GM12878 (cell line): ENCODE measurements around the gene BAZ2B. TPM values are rescaled to one million over a fixed set of nuclear protein-coding genes. Genes with fewer than 3 reads are reported as not detected.

ENCODE experiments used
- CBX5 ChIP-seq: sonication (generic); IDR thresholded peaks from 2 replicates; pipeline ENCODE4 v1.6.1; 2016; ENCODE audit warnings: low read depth, moderate library complexity, mild to moderate bottlenecking, inconsistent platforms
- CEBPB ChIP-seq, 2 experiments: fragments of 150-350 bp in 1 of 2; IDR thresholded peaks; 2 replicates each; pipeline ENCODE4 v1.6.1; 2012 to 2014; ENCODE audit warnings: low read depth in 2 of 2, low read length in 2 of 2, borderline replicate concordance in 1 of 2, inconsistent platforms in 1 of 2
- CUX1 ChIP-seq: IDR thresholded peaks from 2 replicates; pipeline ENCODE4 v1.6.1; 2012; ENCODE audit warnings: improper control_type of control experiment, low read depth, low read length; ENCODE audit not compliant: insufficient replicate concordance
- GABPA ChIP-seq: IDR thresholded peaks from 2 replicates; pipeline ENCODE4 v1.6.1; 2014; ENCODE audit warnings: antibody characterized with exemption, low read depth, mild to moderate bottlenecking, inconsistent platforms
- IKZF2 ChIP-seq, 2 experiments: fragments of 450-650 bp; IDR thresholded peaks; 2 replicates each; pipeline ENCODE4 v1.6.1; 2017; ENCODE audit warnings: mild to moderate bottlenecking in 2 of 2, moderate library complexity in 2 of 2
- MTA2 ChIP-seq: fragments of 450-650 bp; IDR thresholded peaks from 2 replicates; pipeline ENCODE4 v1.6.1; 2016; ENCODE audit warnings: low read depth, mild to moderate bottlenecking, moderate library complexity
- NFYB ChIP-seq: IDR thresholded peaks from 2 replicates; pipeline ENCODE4 v1.6.1; 2011; ENCODE audit warnings: low read depth, mild to moderate bottlenecking, low read length, improper control_type of control experiment, moderate library complexity; ENCODE audit not compliant: insufficient read depth
- RELA ChIP-seq: fragments of 450-650 bp; IDR thresholded peaks from 2 replicates; pipeline ENCODE4 v1.8.0; 2014; ENCODE audit warnings: borderline replicate concordance; ENCODE audit not compliant: partially characterized antibody
- RUNX3 ChIP-seq: IDR thresholded peaks from 2 replicates; pipeline ENCODE4 v1.6.1; 2012; ENCODE audit warnings: low read length, inconsistent platforms
- TBL1XR1 ChIP-seq: IDR thresholded peaks from 2 replicates; pipeline ENCODE4 v1.6.1; 2012; ENCODE audit warnings: low read depth, low read length, improper control_type of control experiment
- TCF12 ChIP-seq: IDR thresholded peaks from 2 replicates; pipeline ENCODE4 v1.6.1; 2011; ENCODE audit warnings: low read depth, mild to moderate bottlenecking, low read length
- polyA plus RNA-seq, 11 experiments: library from polyadenylated mRNA; depleted of rRNA in 4 of 11; unstranded in 6 of 11; stranded (reverse) in 5 of 11; fragments of >200 nt; fragmentation: Nextera tagmentation in 4 of 11; fragmentation: Illumina TruSeq in 1 of 11; extraction: Ambion mirVana in 4 of 11; extraction: Trizol in 1 of 11; gene quantifications; 1 replicate in 1 of 11; 2 replicates in 10 of 11; pipeline versions ENCODE4 v1.2.1 to v1.2.3, GENCODE V29; 2011 to 2016; ENCODE audit warnings: inconsistent platforms in 2 of 11, missing spikeins in 2 of 11, low read depth in 1 of 11
- total RNA-seq, 4 experiments: library from RNA; depleted of rRNA in 3 of 4; stranded (reverse); fragments of >200 nt in 3 of 4; fragmentation: Illumina TruSeq in 1 of 4; extraction: Trizol in 1 of 4; gene quantifications; 2 replicates each; pipeline versions ENCODE4 v1.2.1 to v1.2.3, GENCODE V29; 2013 to 2021

Gene BAZ2B
- total and polyA plus RNA-seq, 10 of the 15 experiments (the other 5 are each of a cell fraction or from before 2014, with no cell fraction given): 8.8 to 49.7 (median 24.7) TPM

- TF ChIP-seq CUX1 (no peak), TCF12 (no peak), TBL1XR1 (no peak), RELA (no peak), CBX5 (no peak), CEBPB (IDR thresholded peaks at IDR 0.05; ENCODE audit: borderline replicate concordance in 1 of 2, low read depth in 2 of 2, low read length in 2 of 2) (no peak), RUNX3 (no peak), IKZF2 (IDR thresholded peaks at IDR 0.05) (no peak), GABPA (no peak), NFYB (no peak), MTA2 (no peak)
These were observed 12.2 kb downstream of the BAZ2B start (continued) for GRCh38 chr2:159604159-159604558.
